ENCODE measurements around the gene PRPF6. TPM values are rescaled to one million over a fixed set of nuclear protein-coding genes. Genes with fewer than 3 reads are reported as not detected.
A peak's percentile ranks its signal among the peaks of the same experiment; 100 is the strongest.

Gene PRPF6
- total and polyA plus RNA-seq, 2 of the 13 experiments (the other 11 are each of a cell fraction or from before 2014, with no cell fraction given) = 63.7 to 101 TPM

DNA sequence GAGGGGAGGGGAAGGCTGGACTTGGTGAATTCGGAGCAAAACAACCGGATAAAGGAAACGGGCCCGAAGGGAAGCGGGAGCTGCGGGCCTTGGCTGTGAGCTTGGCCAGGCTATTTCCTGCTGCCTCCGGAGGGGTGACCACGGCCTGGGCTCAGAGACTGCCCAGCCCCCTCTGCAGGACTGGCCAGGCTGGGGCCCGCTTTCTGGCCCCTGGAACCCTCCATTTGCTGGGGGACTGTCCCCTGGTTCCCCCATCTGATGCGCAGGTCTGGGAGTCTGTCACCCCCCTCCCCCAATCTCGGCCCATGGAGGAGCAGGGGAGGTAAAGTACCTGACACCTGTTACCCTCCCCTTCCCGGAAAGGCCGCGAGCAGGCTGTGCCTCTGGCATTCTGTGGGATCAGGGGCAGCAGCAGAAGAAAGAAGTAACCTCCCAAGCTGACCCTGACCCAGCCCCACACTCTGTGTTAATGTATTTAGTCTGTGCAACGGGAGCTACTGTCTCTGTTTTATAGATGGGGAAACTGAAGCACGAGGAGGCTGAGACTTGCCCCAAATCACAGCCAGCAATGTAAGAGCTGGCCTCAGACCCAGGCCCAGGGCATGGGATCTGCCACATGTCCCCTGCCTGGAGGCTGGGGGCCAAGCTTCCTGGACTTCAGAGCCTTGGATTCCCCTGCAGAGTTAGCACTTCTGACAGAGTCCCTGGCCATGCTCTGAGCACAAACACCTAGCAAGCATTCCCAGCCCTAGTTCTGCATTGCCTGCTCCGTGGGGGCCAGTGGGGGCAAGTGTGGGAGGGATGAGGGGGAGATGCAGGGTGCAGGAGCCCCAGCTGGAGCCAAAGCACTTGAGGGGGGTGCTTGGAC lies 58.6 kb downstream of the PRPF6 start (continued):
- TF ChIP-seq GATA4 (IDR thresholded peaks at IDR 0.05; ENCODE audit: borderline replicate concordance, low read depth) (no peak), JUN (CRISPR knock-in tag; IDR thresholded peaks at IDR 0.05) (no peak), ZNF24 (IDR thresholded peaks at IDR 0.05) (no peak), NAIF1 (CRISPR knock-in tag; IDR thresholded peaks at IDR 0.05; ENCODE audit: borderline replicate concordance) (no peak), UBTF (CRISPR knock-in tag; IDR thresholded peaks at IDR 0.05) (peak; percentile 29; the same call in 1 of the 2 replicates), RBAK (CRISPR knock-in tag; IDR thresholded peaks at IDR 0.05) (no peak), PPARG (CRISPR knock-in tag; conservative IDR thresholded peaks at IDR 0.05) (no peak), FOXO1 (CRISPR knock-in tag; IDR thresholded peaks at IDR 0.05) (no peak)
- TF ChIP-seq, protein P1, sequence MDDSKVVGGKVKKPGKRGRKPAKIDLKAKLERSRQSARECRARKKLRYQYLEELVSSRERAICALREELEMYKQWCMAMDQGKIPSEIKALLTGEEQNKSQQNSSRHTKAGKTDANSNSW (CRISPR knock-in tag; IDR thresholded peaks at IDR 0.05; ENCODE audit: borderline replicate concordance) = no peak
- TF ChIP-seq, protein P2, sequence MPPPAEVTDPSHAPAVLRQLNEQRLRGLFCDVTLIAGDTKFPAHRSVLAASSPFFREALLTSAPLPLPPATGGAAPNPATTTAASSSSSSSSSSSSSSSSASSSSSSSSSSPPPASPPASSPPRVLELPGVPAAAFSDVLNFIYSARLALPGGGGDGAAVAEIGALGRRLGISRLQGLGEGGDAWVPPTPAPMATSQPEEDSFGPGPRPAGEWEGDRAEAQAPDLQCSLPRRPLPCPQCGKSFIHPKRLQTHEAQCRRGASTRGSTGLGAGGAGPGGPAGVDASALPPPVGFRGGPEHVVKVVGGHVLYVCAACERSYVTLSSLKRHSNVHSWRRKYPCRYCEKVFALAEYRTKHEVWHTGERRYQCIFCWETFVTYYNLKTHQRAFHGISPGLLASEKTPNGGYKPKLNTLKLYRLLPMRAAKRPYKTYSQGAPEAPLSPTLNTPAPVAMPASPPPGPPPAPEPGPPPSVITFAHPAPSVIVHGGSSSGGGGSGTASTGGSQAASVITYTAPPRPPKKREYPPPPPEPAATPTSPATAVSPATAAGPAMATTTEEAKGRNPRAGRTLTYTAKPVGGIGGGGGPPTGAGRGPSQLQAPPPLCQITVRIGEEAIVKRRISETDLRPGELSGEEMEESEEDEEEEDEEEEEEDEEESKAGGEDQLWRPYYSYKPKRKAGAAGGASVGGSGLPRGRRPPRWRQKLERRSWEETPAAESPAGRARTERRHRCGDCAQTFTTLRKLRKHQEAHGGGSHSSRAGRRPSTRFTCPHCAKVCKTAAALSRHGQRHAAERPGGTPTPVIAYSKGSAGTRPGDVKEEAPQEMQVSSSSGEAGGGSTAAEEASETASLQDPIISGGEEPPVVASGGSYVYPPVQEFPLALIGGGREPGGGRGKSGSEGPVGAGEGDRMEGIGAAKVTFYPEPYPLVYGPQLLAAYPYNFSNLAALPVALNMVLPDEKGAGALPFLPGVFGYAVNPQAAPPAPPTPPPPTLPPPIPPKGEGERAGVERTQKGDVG (CRISPR knock-in tag; IDR thresholded peaks at IDR 0.05; ENCODE audit: borderline replicate concordance) = 0 out of 2 replicates have a peak, but pooled peaks have one; percentile 5
- TF ChIP-seq, protein P3, sequence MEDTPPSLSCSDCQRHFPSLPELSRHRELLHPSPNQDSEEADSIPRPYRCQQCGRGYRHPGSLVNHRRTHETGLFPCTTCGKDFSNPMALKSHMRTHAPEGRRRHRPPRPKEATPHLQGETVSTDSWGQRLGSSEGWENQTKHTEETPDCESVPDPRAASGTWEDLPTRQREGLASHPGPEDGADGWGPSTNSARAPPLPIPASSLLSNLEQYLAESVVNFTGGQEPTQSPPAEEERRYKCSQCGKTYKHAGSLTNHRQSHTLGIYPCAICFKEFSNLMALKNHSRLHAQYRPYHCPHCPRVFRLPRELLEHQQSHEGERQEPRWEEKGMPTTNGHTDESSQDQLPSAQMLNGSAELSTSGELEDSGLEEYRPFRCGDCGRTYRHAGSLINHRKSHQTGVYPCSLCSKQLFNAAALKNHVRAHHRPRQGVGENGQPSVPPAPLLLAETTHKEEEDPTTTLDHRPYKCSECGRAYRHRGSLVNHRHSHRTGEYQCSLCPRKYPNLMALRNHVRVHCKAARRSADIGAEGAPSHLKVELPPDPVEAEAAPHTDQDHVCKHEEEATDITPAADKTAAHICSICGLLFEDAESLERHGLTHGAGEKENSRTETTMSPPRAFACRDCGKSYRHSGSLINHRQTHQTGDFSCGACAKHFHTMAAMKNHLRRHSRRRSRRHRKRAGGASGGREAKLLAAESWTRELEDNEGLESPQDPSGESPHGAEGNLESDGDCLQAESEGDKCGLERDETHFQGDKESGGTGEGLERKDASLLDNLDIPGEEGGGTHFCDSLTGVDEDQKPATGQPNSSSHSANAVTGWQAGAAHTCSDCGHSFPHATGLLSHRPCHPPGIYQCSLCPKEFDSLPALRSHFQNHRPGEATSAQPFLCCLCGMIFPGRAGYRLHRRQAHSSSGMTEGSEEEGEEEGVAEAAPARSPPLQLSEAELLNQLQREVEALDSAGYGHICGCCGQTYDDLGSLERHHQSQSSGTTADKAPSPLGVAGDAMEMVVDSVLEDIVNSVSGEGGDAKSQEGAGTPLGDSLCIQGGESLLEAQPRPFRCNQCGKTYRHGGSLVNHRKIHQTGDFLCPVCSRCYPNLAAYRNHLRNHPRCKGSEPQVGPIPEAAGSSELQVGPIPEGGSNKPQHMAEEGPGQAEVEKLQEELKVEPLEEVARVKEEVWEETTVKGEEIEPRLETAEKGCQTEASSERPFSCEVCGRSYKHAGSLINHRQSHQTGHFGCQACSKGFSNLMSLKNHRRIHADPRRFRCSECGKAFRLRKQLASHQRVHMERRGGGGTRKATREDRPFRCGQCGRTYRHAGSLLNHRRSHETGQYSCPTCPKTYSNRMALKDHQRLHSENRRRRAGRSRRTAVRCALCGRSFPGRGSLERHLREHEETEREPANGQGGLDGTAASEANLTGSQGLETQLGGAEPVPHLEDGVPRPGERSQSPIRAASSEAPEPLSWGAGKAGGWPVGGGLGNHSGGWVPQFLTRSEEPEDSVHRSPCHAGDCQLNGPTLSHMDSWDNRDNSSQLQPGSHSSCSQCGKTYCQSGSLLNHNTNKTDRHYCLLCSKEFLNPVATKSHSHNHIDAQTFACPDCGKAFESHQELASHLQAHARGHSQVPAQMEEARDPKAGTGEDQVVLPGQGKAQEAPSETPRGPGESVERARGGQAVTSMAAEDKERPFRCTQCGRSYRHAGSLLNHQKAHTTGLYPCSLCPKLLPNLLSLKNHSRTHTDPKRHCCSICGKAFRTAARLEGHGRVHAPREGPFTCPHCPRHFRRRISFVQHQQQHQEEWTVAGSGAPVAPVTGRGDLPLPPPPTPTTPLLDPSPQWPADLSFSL (CRISPR knock-in tag; IDR thresholded peaks at IDR 0.05) = peak; percentile 46
- TF ChIP-seq, protein P4, sequence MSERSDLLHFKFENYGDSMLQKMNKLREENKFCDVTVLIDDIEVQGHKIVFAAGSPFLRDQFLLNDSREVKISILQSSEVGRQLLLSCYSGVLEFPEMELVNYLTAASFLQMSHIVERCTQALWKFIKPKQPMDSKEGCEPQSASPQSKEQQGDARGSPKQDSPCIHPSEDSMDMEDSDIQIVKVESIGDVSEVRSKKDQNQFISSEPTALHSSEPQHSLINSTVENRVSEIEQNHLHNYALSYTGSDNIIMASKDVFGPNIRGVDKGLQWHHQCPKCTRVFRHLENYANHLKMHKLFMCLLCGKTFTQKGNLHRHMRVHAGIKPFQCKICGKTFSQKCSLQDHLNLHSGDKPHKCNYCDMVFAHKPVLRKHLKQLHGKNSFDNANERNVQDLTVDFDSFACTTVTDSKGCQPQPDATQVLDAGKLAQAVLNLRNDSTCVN (CRISPR knock-in tag; IDR thresholded peaks at IDR 0.05; ENCODE audit: borderline replicate concordance) = no peak

All from HepG2 (cell line).